ENCODE measurements around the gene OTUD5.
A peak's percentile ranks its signal among the peaks of the same experiment; 100 is the strongest.

Gene OTUD5

GRCh38 chrX:48933757-48934156, 23.6 kb downstream of the OTUD5 start:
- Histone ChIP-seq H3K4me3 (ENCODE audit: low read length) (no peak overlapping the region), H3K9ac (ENCODE audit: low read depth, low read length) (no peak overlapping the region), H3K4me2 (ENCODE audit: low read length) (no peak overlapping the region), H3K27me3 (ENCODE audit: control insufficient read depth, insufficient read depth, low read length) (no peaks in the 10 kb centered on the region), H3K9me3 (replicated peaks; ENCODE audit: low read length) (no peaks in the 10 kb centered on the region), H3K4me1 (ENCODE audit: control insufficient read depth, insufficient read depth, low read length) (no peaks in the 10 kb centered on the region), H3K36me3 (ENCODE audit: insufficient read depth, low read length) (peaks cover 20% of the 10 kb centered on the region)

GRCh38 chrX:48927736-48928382, 29.5 kb downstream of the OTUD5 start:
- no peaks in the 10 kb centered on the region for H3K4me1 ChIP-seq (ENCODE audit: control insufficient read depth, insufficient read depth, low read length)
- no peaks in the 10 kb centered on the region for H3K9me3 ChIP-seq (replicated peaks; ENCODE audit: low read length)
- peaks cover 21% of the 10 kb centered on the region for H3K36me3 ChIP-seq (ENCODE audit: insufficient read depth, low read length)
- no peak overlapping the region for H3K4me2 ChIP-seq (ENCODE audit: low read length)
- no peak overlapping the region for H3K4me3 ChIP-seq (ENCODE audit: low read length)
- no peaks in the 10 kb centered on the region for H3K27me3 ChIP-seq (ENCODE audit: control insufficient read depth, insufficient read depth, low read length)
- H3K9ac ChIP-seq (ENCODE audit: low read depth, low read length): no peak overlapping the region

- H3K9ac ChIP-seq (ENCODE audit: low read depth, low read length): no peak overlapping the region
- no peak overlapping the region for H3K4me2 ChIP-seq (ENCODE audit: low read length)
- H3K27me3 ChIP-seq (ENCODE audit: control insufficient read depth, insufficient read depth, low read length): no peaks in the 10 kb centered on the region
- peaks cover 21% of the 10 kb centered on the region for H3K36me3 ChIP-seq (ENCODE audit: insufficient read depth, low read length)
- no peak overlapping the region for H3K4me3 ChIP-seq (ENCODE audit: low read length)
- H3K4me1 ChIP-seq (ENCODE audit: control insufficient read depth, insufficient read depth, low read length): no peaks in the 10 kb centered on the region
- no peaks in the 10 kb centered on the region for H3K9me3 ChIP-seq (replicated peaks; ENCODE audit: low read length)
These were observed 30.3 kb downstream of the OTUD5 start for GRCh38 chrX:48927123-48927522.

- Histone ChIP-seq H3K36me3 (ENCODE audit: insufficient read depth, low read length) (peaks cover 16% of the 10 kb centered on the region), H3K4me2 (ENCODE audit: low read length) (no peak overlapping the region), H3K4me3 (ENCODE audit: low read length) (no peak overlapping the region), H3K4me1 (ENCODE audit: control insufficient read depth, insufficient read depth, low read length) (peaks cover 4% of the 10 kb centered on the region), H3K27me3 (ENCODE audit: control insufficient read depth, insufficient read depth, low read length) (no peaks in the 10 kb centered on the region), H3K9ac (ENCODE audit: low read depth, low read length) (no peak overlapping the region), H3K9me3 (replicated peaks; ENCODE audit: low read length) (no peaks in the 10 kb centered on the region)
These were observed 33.1 kb downstream of the OTUD5 start for GRCh38 chrX:48924270-48924669.

- Histone ChIP-seq H3K4me2 (ENCODE audit: low read length) (no peak overlapping the region), H3K9ac (ENCODE audit: low read depth, low read length) (no peak overlapping the region), H3K4me3 (ENCODE audit: low read length) (no peak overlapping the region), H3K4me1 (ENCODE audit: control insufficient read depth, insufficient read depth, low read length) (peaks cover 8% of the 10 kb centered on the region), H3K36me3 (ENCODE audit: insufficient read depth, low read length) (peaks cover 16% of the 10 kb centered on the region), H3K9me3 (replicated peaks; ENCODE audit: low read length) (no peaks in the 10 kb centered on the region), H3K27me3 (ENCODE audit: control insufficient read depth, insufficient read depth, low read length) (no peaks in the 10 kb centered on the region)
These were observed 33.6 kb downstream of the OTUD5 start for GRCh38 chrX:48923771-48924170.

- peaks cover 12% of the 10 kb centered on the region for H3K36me3 ChIP-seq (ENCODE audit: insufficient read depth, low read length)
- H3K4me3 ChIP-seq (ENCODE audit: low read length): no peak overlapping the region
- peaks cover 16% of the 10 kb centered on the region for H3K4me1 ChIP-seq (ENCODE audit: control insufficient read depth, insufficient read depth, low read length)
These were observed 36.7 kb downstream of the OTUD5 start for GRCh38 chrX:48920718-48921104.

GRCh38 chrX:48919947-48920717, 37.3 kb downstream of the OTUD5 start:
- H3K27me3 ChIP-seq (ENCODE audit: control insufficient read depth, insufficient read depth, low read length): no peaks in the 10 kb centered on the region
- no peak overlapping the region for H3K4me3 ChIP-seq (ENCODE audit: low read length)
- H3K9me3 ChIP-seq (replicated peaks; ENCODE audit: low read length): no peaks in the 10 kb centered on the region
- peak overlapping the region; percentile 84 for H3K4me2 ChIP-seq (ENCODE audit: low read length)
- peaks cover 9% of the 10 kb centered on the region for H3K36me3 ChIP-seq (ENCODE audit: insufficient read depth, low read length)
- H3K4me1 ChIP-seq (ENCODE audit: control insufficient read depth, insufficient read depth, low read length): peaks cover 16% of the 10 kb centered on the region
- H3K9ac ChIP-seq (ENCODE audit: low read depth, low read length): no peak overlapping the region

More at GRCh38 chrX:48920718-48921104, 36.7 kb downstream of the OTUD5 start:
- H3K27me3 ChIP-seq (ENCODE audit: control insufficient read depth, insufficient read depth, low read length): no peaks in the 10 kb centered on the region
- H3K4me2 ChIP-seq (ENCODE audit: low read length): no peak overlapping the region
- H3K9ac ChIP-seq (ENCODE audit: low read depth, low read length): no peak overlapping the region
- no peaks in the 10 kb centered on the region for H3K9me3 ChIP-seq (replicated peaks; ENCODE audit: low read length)

- Histone ChIP-seq H3K4me3 (ENCODE audit: low read length) (peak overlapping the region; percentile 71), H3K27me3 (ENCODE audit: control insufficient read depth, insufficient read depth, low read length) (no peaks in the 10 kb centered on the region), H3K4me1 (ENCODE audit: control insufficient read depth, insufficient read depth, low read length) (peaks cover 16% of the 10 kb centered on the region), H3K4me2 (ENCODE audit: low read length) (peak overlapping the region; percentile 84), H3K9me3 (replicated peaks; ENCODE audit: low read length) (no peaks in the 10 kb centered on the region), H3K36me3 (ENCODE audit: insufficient read depth, low read length) (peaks cover 9% of the 10 kb centered on the region), H3K9ac (ENCODE audit: low read depth, low read length) (peak overlapping the region; percentile 20)
These were observed 38.0 kb downstream of the OTUD5 start for GRCh38 chrX:48919360-48919841.

- H3K36me3 ChIP-seq (ENCODE audit: insufficient read depth, low read length): peaks cover 9% of the 10 kb centered on the region
- H3K4me2 ChIP-seq (ENCODE audit: low read length): peak within 1 kb of the TSS; percentile 84
- peak within 1 kb of the TSS; percentile 63 for H3K9ac ChIP-seq (ENCODE audit: low read depth, low read length)
- peak within 1 kb of the TSS; percentile 71 for H3K4me3 ChIP-seq (ENCODE audit: low read length)
- H3K9me3 ChIP-seq (replicated peaks; ENCODE audit: low read length): no peaks in the 10 kb centered on the region
- H3K4me1 ChIP-seq (ENCODE audit: control insufficient read depth, insufficient read depth, low read length): peaks cover 16% of the 10 kb centered on the region
- H3K27me3 ChIP-seq (ENCODE audit: control insufficient read depth, insufficient read depth, low read length): no peaks in the 10 kb centered on the region
These were observed 38.6 kb downstream of the OTUD5 start, which contains the start of gene PIM2 for GRCh38 chrX:48918643-48919340. Gene PIM2 (minus strand): TSS chrX:48919024. CDS start chrX:48918834, 190 bp downstream.

- Histone ChIP-seq H3K27me3 (ENCODE audit: control insufficient read depth, insufficient read depth, low read length) (no peaks in the 10 kb centered on the region), H3K4me2 (ENCODE audit: low read length) (peak overlapping the region; percentile 84), H3K4me3 (ENCODE audit: low read length) (peak overlapping the region; percentile 71), H3K4me1 (ENCODE audit: control insufficient read depth, insufficient read depth, low read length) (peaks cover 16% of the 10 kb centered on the region), H3K36me3 (ENCODE audit: insufficient read depth, low read length) (peaks cover 5% of the 10 kb centered on the region), H3K9me3 (replicated peaks; ENCODE audit: low read length) (no peaks in the 10 kb centered on the region), H3K9ac (ENCODE audit: low read depth, low read length) (peak overlapping the region; percentile 63)
These were observed 39.1 kb downstream of the OTUD5 start for GRCh38 chrX:48918301-48918642.

GRCh38 chrX:48917139-48918001, 40.0 kb downstream of the OTUD5 start:
- Histone ChIP-seq H3K4me1 (ENCODE audit: control insufficient read depth, insufficient read depth, low read length) (peaks cover 18% of the 10 kb centered on the region), H3K9ac (ENCODE audit: low read depth, low read length) (no peak overlapping the region), H3K4me3 (ENCODE audit: low read length) (peak overlapping the region; percentile 71), H3K4me2 (ENCODE audit: low read length) (peak overlapping the region; percentile 51), H3K27me3 (ENCODE audit: control insufficient read depth, insufficient read depth, low read length) (no peaks in the 10 kb centered on the region), H3K9me3 (replicated peaks; ENCODE audit: low read length) (no peaks in the 10 kb centered on the region), H3K36me3 (ENCODE audit: insufficient read depth, low read length) (no peaks in the 10 kb centered on the region)

All from skeletal muscle satellite cell (primary cell).